K562 (cell line): Measurements from ENCODE around the gene SEC11A. TPM values are rescaled to one million over a fixed set of nuclear protein-coding genes. Genes with fewer than 3 reads are reported as not detected.

Source experiments
- ATAC-seq: fragments of 200-7000 bp; cut with Tn5 transposase; 3 replicates; pipeline ENCODE4 v1.9.1; 2020; ENCODE audit warnings: moderate library complexity
- BruUV-seq: library from RNA; stranded (reverse); fragments of 400-500 nt; replicated peaks from 2 replicates; lab custom pipeline; 2021; lab: Mats Ljungman, UMichigan
- CTCF ChIA-PET: fragments of 300-600 bp; formaldehyde crosslinking; extraction: SDS; loops from one replicate; lab custom pipeline; 2021; ENCODE audit warnings: low intra/inter-chr PET ratio; lab: Yijun Ruan, JAX
- POLR2A ChIA-PET: fragments of 300-600, 350-650 bp; sonication (Branson Sonifier 250); formaldehyde crosslinking; extraction: SDS; loops from one replicate; lab custom pipeline; 2021; ENCODE audit warnings: antibody characterized with exemption, inconsistent platforms; lab: Yijun Ruan, JAX
- DNase-seq, 4 experiments: peaks; one replicate each; pipeline versions ENCODE4 v3.0.0 to v3.0.0-alpha.2; 2011 to 2018; ENCODE audit warnings: low spot score in 3 of 4, mixed read lengths in 3 of 4; ENCODE audit errors: extremely low read depth in 1 of 4
- FAIRE-seq: peaks from 2 replicates; lab custom pipeline; 2011; peaks lifted over from hg19 to GRCh38; lab: Jason Lieb, UNC
- H2AFZ ChIP-seq: 2 replicates; pipeline ENCODE4 v1.6.0; 2011; ENCODE audit warnings: low read depth, low read length, control low read depth, inconsistent platforms
- H3K27ac ChIP-seq: fragments of 200-600 bp; 3 replicates; pipeline ENCODE4 v1.8.0; 2011; ENCODE audit warnings: low read depth, mild to moderate bottlenecking, control low read depth, inconsistent platforms, low read length, moderate library complexity, mixed read lengths; ENCODE audit errors: extremely low read depth
- H3K27me3 ChIP-seq, 2 experiments: fragments of 300-600 bp in 1 of 2; 2 replicates in 1 of 2; 3 replicates in 1 of 2; pipeline versions ENCODE4 v1.6.0 to v1.8.0; 2011; ENCODE audit warnings: inconsistent platforms in 2 of 2, low read length in 2 of 2, mild to moderate bottlenecking in 1 of 2, mixed read lengths in 1 of 2, moderate library complexity in 1 of 2; ENCODE audit not compliant: control insufficient read depth in 2 of 2, insufficient read depth in 2 of 2
- H3K36me3 ChIP-seq: fragments of 300-600 bp; 3 replicates; pipeline ENCODE4 v1.8.0; 2011; ENCODE audit warnings: mild to moderate bottlenecking, low read length, inconsistent platforms; ENCODE audit not compliant: control insufficient read depth, insufficient read depth
- H3K4me1 ChIP-seq, 2 experiments: fragments of 200-600 bp in 1 of 2; replicated peaks in 1 of 2; 2 replicates in 1 of 2; 3 replicates in 1 of 2; pipeline versions ENCODE4 v1.5.1 to v1.8.0; 2011; ENCODE audit warnings: inconsistent platforms in 2 of 2, low read length in 2 of 2, mild to moderate bottlenecking in 1 of 2, mixed read lengths in 1 of 2, moderate library complexity in 1 of 2; ENCODE audit not compliant: control insufficient read depth in 2 of 2, insufficient read depth in 2 of 2
- H3K4me2 ChIP-seq: 2 replicates; pipeline ENCODE4 v1.6.1; 2011; ENCODE audit warnings: low read length, control low read depth, inconsistent platforms, mixed read lengths; ENCODE audit not compliant: insufficient read depth
- H3K4me3 ChIP-seq: fragments of 200-600 bp; sonication (generic), shearing (Covaris generic); 2 replicates; pipeline ENCODE4 v1.5.1; 2016; ENCODE audit warnings: control low read depth, inconsistent platforms
- H3K79me2 ChIP-seq: fragments of 200-600 bp; 3 replicates; pipeline ENCODE4 v1.8.0; 2011; ENCODE audit warnings: low read length, inconsistent platforms; ENCODE audit not compliant: control insufficient read depth, insufficient read depth
- H3K9ac ChIP-seq, 2 experiments: 2 replicates each; pipeline versions ENCODE4 v1.6.0 to v1.6.1; 2011; ENCODE audit warnings: low read depth in 2 of 2, low read length in 2 of 2, control low read depth in 1 of 2, inconsistent platforms in 1 of 2, mild to moderate bottlenecking in 1 of 2, mixed read lengths in 1 of 2; ENCODE audit not compliant: insufficient read depth in 1 of 2
- H3K9me1 ChIP-seq: one replicate; pipeline ENCODE4 v1.6.0; 2011; ENCODE audit warnings: inconsistent platforms, mild to moderate bottlenecking, low read length, moderate library complexity; ENCODE audit not compliant: control insufficient read depth, insufficient read depth
- H3K9me3 ChIP-seq: replicated peaks from 2 replicates; pipeline ENCODE4 v1.5.1; 2011; ENCODE audit warnings: low read depth, low read length, inconsistent platforms; ENCODE audit not compliant: control insufficient read depth, insufficient read depth
- H4K20me1 ChIP-seq: replicated peaks from 2 replicates; pipeline ENCODE4 v1.6.1; 2011; ENCODE audit warnings: low read length, inconsistent platforms, mixed read lengths; ENCODE audit not compliant: control insufficient read depth, insufficient read depth
- CBX5 ChIP-seq: IDR thresholded peaks from 2 replicates; pipeline ENCODE4 v1.6.1; 2014; ENCODE audit warnings: low read depth, borderline replicate concordance
- CHCHD3 ChIP-seq: fragments of 250-450 bp; sonication (Bioruptor Pico); IDR thresholded peaks from 2 replicates; pipeline ENCODE4 v2.1.2; 2022; ENCODE audit warnings: mild to moderate bottlenecking
- HDAC8 ChIP-seq: fragments of 450-650 bp; IDR thresholded peaks from 2 replicates; pipeline ENCODE4 v1.6.1; 2016; ENCODE audit warnings: mild to moderate bottlenecking, missing genetic modification characterization, moderate library complexity, missing compliant biosample characterization
- NR2C1 ChIP-seq, 2 experiments: fragments of 450-650 bp; IDR thresholded peaks; 2 replicates each; pipeline ENCODE4 v1.6.1; 2017; ENCODE audit warnings: mild to moderate bottlenecking in 2 of 2, antibody characterized with exemption in 1 of 2, inconsistent platforms in 1 of 2, missing compliant biosample characterization in 1 of 2, missing genetic modification characterization in 1 of 2
- POLR2AphosphoS2 ChIP-seq: IDR thresholded peaks from 2 replicates; pipeline ENCODE4 v1.6.1; 2012; ENCODE audit warnings: low read length, improper control_type of control experiment
- POLR2G ChIP-seq: fragments of 200-400 bp; formaldehyde crosslinking; IDR thresholded peaks from 2 replicates; pipeline ENCODE4 v1.6.1; 2017; ENCODE audit warnings: low read depth, mild to moderate bottlenecking, antibody characterized with exemption, low read length, moderate library complexity
- PRMT5 ChIP-seq: sonication (generic); formaldehyde crosslinking; IDR thresholded peaks from 2 replicates; pipeline ENCODE4 v1.5.0; 2020; ENCODE audit warnings: missing genetic modification reagents
- TRIM28 ChIP-seq: fragments of 450-650 bp; IDR thresholded peaks from 2 replicates; pipeline ENCODE4 v1.6.1; 2017
- XRCC3 ChIP-seq: fragments of 450-650 bp; IDR thresholded peaks from 2 replicates; pipeline ENCODE4 v1.6.1; 2017; ENCODE audit warnings: mild to moderate bottlenecking, moderate library complexity
- ZNF589 ChIP-seq: fragments of 200-800 bp; sonication (Bioruptor generic); IDR thresholded peaks from 2 replicates; pipeline ENCODE4 v1.6.1; 2016; ENCODE audit warnings: low read depth, missing genetic modification characterization, missing compliant biosample characterization
- ZNF75A ChIP-seq: fragments of 450-650 bp; formaldehyde crosslinking; IDR thresholded peaks from 2 replicates; pipeline ENCODE4 v1.4.0; 2020; ENCODE audit warnings: mild to moderate bottlenecking
- WGBS: fragments of 100-300 bp; shearing (Covaris generic); methylation state at CpG from one replicate; pipeline ENCODE4 v1.1.6; 2016; ENCODE audit warnings: low coverage, mixed read lengths; ENCODE audit not compliant: insufficient coverage; ENCODE audit errors: missing lambda C conversion rate; 5-methylcytosine and 5-hydroxymethylcytosine counted together
- in situ Hi-C: fragments of 300-500 bp; cut with MboI; formaldehyde crosslinking; loops from 4 replicates; pipeline ENCODE4 v1.15.0; 2018; ENCODE audit warnings: inconsistent platforms, mixed read lengths
- intact Hi-C: fragments of 100-400 bp; cut with micrococcal nuclease; formaldehyde crosslinking; loops from 2 replicates; pipeline ENCODE4 v1.14.2; 2022
- polyA plus RNA-seq, 8 experiments: library from polyadenylated mRNA; depleted of rRNA in 4 of 8; stranded (reverse) in 5 of 8; unstranded in 3 of 8; fragments of >200 nt; fragmentation: Nextera tagmentation in 2 of 8; fragmentation: Illumina TruSeq in 1 of 8; extraction: Ambion mirVana in 2 of 8; extraction: Trizol in 1 of 8; gene quantifications; 2 replicates each; pipeline versions ENCODE4 v1.2.1 to v1.2.3, GENCODE V29; 2011 to 2014; ENCODE audit warnings: inconsistent platforms in 1 of 8, missing spikeins in 1 of 8
- total RNA-seq, 7 experiments: library from RNA; depleted of rRNA in 6 of 7; stranded (reverse); fragments of >200 nt in 6 of 7; fragmentation: Illumina TruSeq in 2 of 7; extraction: Trizol in 2 of 7; gene quantifications; 2 replicates each; pipeline versions ENCODE4 v1.2.1 to v1.2.3, GENCODE V29; 2011 to 2021; ENCODE audit warnings: low replicate concordance in 1 of 7
- TF ChIP-seq, protein P1 (sequence below): fragments of 450-650 bp; IDR thresholded peaks from 2 replicates; pipeline ENCODE4 v1.6.1; 2018; ENCODE audit warnings: mild to moderate bottlenecking, low read depth; ENCODE audit not compliant: partially characterized antibody
- TF ChIP-seq, protein P2 (sequence below): fragments of 250-450 bp; sonication (Bioruptor Pico); IDR thresholded peaks from 2 replicates; pipeline ENCODE4 v1.4.0; 2020
- TF ChIP-seq, protein P3 (sequence below): fragments of 250-450 bp; sonication (Bioruptor Pico); IDR thresholded peaks from 2 replicates; pipeline ENCODE4 v1.4.0; 2020; ENCODE audit warnings: mild to moderate bottlenecking, moderate library complexity, borderline replicate concordance

The SEC11A gene
- total and polyA plus RNA-seq, 9 of the 15 experiments (the other 6 are each of a cell fraction or from before 2014, with no cell fraction given) = 175 to 310 (median 229) TPM

DNA sequence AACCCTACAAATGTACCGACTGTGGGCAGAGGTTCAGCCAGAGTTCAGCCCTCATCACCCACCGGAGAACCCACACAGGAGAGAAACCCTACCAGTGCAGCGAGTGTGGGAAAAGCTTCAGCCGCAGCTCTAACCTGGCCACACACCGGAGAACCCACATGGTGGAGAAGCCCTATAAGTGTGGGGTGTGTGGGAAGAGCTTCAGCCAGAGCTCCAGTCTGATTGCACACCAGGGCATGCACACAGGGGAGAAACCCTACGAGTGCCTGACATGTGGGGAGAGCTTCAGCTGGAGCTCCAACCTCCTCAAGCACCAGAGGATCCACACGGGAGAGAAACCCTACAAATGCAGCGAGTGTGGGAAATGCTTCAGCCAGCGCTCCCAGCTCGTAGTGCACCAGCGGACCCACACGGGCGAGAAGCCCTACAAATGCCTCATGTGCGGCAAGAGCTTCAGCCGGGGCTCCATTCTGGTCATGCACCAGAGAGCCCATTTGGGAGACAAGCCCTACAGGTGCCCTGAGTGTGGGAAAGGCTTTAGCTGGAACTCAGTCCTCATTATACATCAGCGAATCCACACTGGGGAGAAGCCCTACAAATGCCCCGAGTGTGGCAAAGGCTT is 94.5 kb downstream of the SEC11A start:
- Histone ChIP-seq H3K4me2 (no peak overlapping the region), H4K20me1 (no peaks in the 10 kb centered on the region), H2AFZ (no peak overlapping the region), H3K27me3 (no peaks in the 10 kb centered on the region), H3K9me3 (peaks cover 28% of the 10 kb centered on the region), H3K4me3 (no peak overlapping the region), H3K36me3 (peaks cover 21% of the 10 kb centered on the region; the same call in 2 of the 3 replicates), H3K4me1 (peaks cover 17% of the 10 kb centered on the region in 2 experiments; a peak in 4 of 5 replicates), H3K9me1 (no peaks in the 10 kb centered on the region), H3K79me2 (no peaks in the 10 kb centered on the region), H3K9ac (no peak overlapping the region), H3K27ac (no peak overlapping the region)
- intact Hi-C loops = no loop called here
- ATAC-seq = no peak
- FAIRE-seq = no peak
- POLR2A ChIA-PET = interaction anchor here (0.5 to 1.9 kb wide), 4 partner anchors 11 to 296 kb away, joined by 3 to 6 read pairs (median 4); no protein-coding TSS in a partner anchor
- in situ Hi-C loops = no loop called here
- 81% methylated on average over 17 of the region's 17 CpGs for WGBS
- CTCF ChIA-PET = no interaction called here
- DNase-seq = no peak
- BruUV-seq = no TSS peak
- TF ChIP-seq, protein P1, sequence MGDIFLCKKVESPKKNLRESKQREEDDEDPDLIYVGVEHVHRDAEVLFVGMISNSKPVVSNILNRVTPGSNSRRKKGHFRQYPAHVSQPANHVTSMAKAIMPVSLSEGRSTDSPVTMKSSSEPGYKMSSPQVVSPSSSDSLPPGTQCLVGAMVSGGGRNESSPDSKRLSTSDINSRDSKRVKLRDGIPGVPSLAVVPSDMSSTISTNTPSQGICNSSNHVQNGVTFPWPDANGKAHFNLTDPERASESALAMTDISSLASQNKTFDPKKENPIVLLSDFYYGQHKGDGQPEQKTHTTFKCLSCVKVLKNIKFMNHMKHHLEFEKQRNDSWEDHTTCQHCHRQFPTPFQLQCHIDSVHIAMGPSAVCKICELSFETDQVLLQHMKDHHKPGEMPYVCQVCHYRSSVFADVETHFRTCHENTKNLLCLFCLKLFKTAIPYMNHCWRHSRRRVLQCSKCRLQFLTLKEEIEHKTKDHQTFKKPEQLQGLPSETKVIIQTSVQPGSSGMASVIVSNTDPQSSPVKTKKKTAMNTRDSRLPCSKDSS = peak; percentile 89
- TF ChIP-seq ZNF75A (CRISPR knock-in tag) = peak; percentile 92
- no peak for TF ChIP-seq PRMT5 (CRISPR knock-in tag)
- peak; percentile 96; the same call in 1 of the 2 replicates for TF ChIP-seq TRIM28
- TF ChIP-seq POLR2G = no peak
- TF ChIP-seq CHCHD3 (CRISPR knock-in tag) = no peak
- TF ChIP-seq, protein P2, sequence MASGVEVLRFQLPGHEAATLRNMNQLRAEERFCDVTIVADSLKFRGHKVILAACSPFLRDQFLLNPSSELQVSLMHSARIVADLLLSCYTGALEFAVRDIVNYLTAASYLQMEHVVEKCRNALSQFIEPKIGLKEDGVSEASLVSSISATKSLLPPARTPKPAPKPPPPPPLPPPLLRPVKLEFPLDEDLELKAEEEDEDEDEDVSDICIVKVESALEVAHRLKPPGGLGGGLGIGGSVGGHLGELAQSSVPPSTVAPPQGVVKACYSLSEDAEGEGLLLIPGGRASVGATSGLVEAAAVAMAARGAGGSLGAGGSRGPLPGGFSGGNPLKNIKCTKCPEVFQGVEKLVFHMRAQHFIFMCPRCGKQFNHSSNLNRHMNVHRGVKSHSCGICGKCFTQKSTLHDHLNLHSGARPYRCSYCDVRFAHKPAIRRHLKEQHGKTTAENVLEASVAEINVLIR = no peak
- TF ChIP-seq ZNF589 (CRISPR knock-in tag) = no peak
- no peak for TF ChIP-seq HDAC8 (tag)
- no peak for TF ChIP-seq POLR2AphosphoS2
- 0 out of 2 replicates have a peak, but pooled peaks have one; percentile 22 for TF ChIP-seq CBX5
- TF ChIP-seq NR2C1 (IDR thresholded peaks at IDR 0.05) = no peak
- no peak for TF ChIP-seq NR2C1 (tag; IDR thresholded peaks at IDR 0.05)
- TF ChIP-seq, protein P3, sequence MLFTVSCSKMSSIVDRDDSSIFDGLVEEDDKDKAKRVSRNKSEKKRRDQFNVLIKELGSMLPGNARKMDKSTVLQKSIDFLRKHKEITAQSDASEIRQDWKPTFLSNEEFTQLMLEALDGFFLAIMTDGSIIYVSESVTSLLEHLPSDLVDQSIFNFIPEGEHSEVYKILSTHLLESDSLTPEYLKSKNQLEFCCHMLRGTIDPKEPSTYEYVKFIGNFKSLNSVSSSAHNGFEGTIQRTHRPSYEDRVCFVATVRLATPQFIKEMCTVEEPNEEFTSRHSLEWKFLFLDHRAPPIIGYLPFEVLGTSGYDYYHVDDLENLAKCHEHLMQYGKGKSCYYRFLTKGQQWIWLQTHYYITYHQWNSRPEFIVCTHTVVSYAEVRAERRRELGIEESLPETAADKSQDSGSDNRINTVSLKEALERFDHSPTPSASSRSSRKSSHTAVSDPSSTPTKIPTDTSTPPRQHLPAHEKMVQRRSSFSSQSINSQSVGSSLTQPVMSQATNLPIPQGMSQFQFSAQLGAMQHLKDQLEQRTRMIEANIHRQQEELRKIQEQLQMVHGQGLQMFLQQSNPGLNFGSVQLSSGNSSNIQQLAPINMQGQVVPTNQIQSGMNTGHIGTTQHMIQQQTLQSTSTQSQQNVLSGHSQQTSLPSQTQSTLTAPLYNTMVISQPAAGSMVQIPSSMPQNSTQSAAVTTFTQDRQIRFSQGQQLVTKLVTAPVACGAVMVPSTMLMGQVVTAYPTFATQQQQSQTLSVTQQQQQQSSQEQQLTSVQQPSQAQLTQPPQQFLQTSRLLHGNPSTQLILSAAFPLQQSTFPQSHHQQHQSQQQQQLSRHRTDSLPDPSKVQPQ (CRISPR knock-in tag) = no peak
- peak; percentile 91 for TF ChIP-seq XRCC3
